Activated CD4-positive, alpha-beta memory T cell treated with anti-CD3 and anti-CD28 coated beads for 36 hours (primary cell): ENCODE measurements around the gene GNB1L. TPM values are rescaled to one million over a fixed set of nuclear protein-coding genes. Genes with fewer than 3 reads are reported as not detected.
A peak's percentile ranks its signal among the peaks of the same experiment; 100 is the strongest.

Source experiments
- CTCF ChIA-PET: fragments of 350-600 bp; sonication (Branson Sonifier 250); formaldehyde crosslinking; loops from one replicate; lab custom pipeline; 2021; ENCODE audit warnings: antibody characterized with exemption, inconsistent platforms; lab: Charles Lee
- POLR2A ChIA-PET: fragments of 350-600 bp; sonication (Branson Sonifier 250); formaldehyde crosslinking; loops from one replicate; lab custom pipeline; 2021; ENCODE audit warnings: antibody characterized with exemption; lab: Charles Lee
- DNase-seq: peaks from one replicate; pipeline ENCODE4 v3.0.0-alpha.2; 2020
- H3K27ac Mint-ChIP-seq: one replicate; pipeline ENCODE4 v1.8.0; 2021; ENCODE audit warnings: mixed read lengths
- H3K27me3 Mint-ChIP-seq: one replicate; pipeline ENCODE4 v1.8.0; 2021; ENCODE audit warnings: mixed read lengths
- H3K36me3 Mint-ChIP-seq: one replicate; pipeline ENCODE4 v1.8.0; 2021; ENCODE audit warnings: mixed read lengths
- H3K4me1 Mint-ChIP-seq: one replicate; pipeline ENCODE4 v1.8.0; 2021; ENCODE audit warnings: low read depth, mixed read lengths
- H3K4me3 Mint-ChIP-seq: one replicate; pipeline ENCODE4 v1.8.0; 2021; ENCODE audit warnings: mild to moderate bottlenecking, mixed read lengths
- H3K9me3 Mint-ChIP-seq: one replicate; pipeline ENCODE4 v1.8.0; 2021; ENCODE audit warnings: mixed read lengths
- intact Hi-C: fragments of 100-400 bp; cut with micrococcal nuclease; formaldehyde crosslinking; loops from one replicate; pipeline ENCODE4 v1.15.1; 2023
- total RNA-seq, 2 experiments: library from RNA; stranded (reverse); gene quantifications; one replicate each; pipeline ENCODE4 v1.2.3, GENCODE V29; 2021

Gene GNB1L
- total RNA-seq, 2 experiments from 2014 or later: 11.3 to 12.3 TPM

GRCh38 chr22:19764636-19765476 is 89.8 kb downstream of the GNB1L start:
- H3K27ac Mint-ChIP-seq: no peak overlapping the region
- intact Hi-C loops: loop anchor here (5.0 kb wide), 1 partner anchor 33 kb away; no protein-coding TSS in a partner anchor
- H3K36me3 Mint-ChIP-seq: peaks cover 2% of the 10 kb centered on the region
- CTCF ChIA-PET: interaction anchor here (0.7 to 3.2 kb wide), 2 partner anchors 35 to 145 kb away, joined by 4 to 12 read pairs; no protein-coding TSS in a partner anchor
- H3K9me3 Mint-ChIP-seq: no peaks in the 10 kb centered on the region
- H3K4me3 Mint-ChIP-seq: peak overlapping the region; percentile 20
- H3K4me1 Mint-ChIP-seq: peaks cover 13% of the 10 kb centered on the region
- no peak for DNase-seq
- peaks cover 65% of the 10 kb centered on the region for H3K27me3 Mint-ChIP-seq
- POLR2A ChIA-PET: no interaction called here

- intact Hi-C loops: no loop called here
- POLR2A ChIA-PET: no interaction called here
- H3K27ac Mint-ChIP-seq: no peak overlapping the region
Measured at GRCh38 chr22:19764299-19764593, 90.4 kb downstream of the GNB1L start.

GRCh38 chr22:19763458-19764298 is 91.0 kb downstream of the GNB1L start:
- no peaks in the 10 kb centered on the region for H3K9me3 Mint-ChIP-seq
- H3K4me1 Mint-ChIP-seq: peaks cover 18% of the 10 kb centered on the region
- intact Hi-C loops: no loop called here
- no peak for DNase-seq
- POLR2A ChIA-PET: no interaction called here
- H3K27ac Mint-ChIP-seq: no peak overlapping the region
- H3K36me3 Mint-ChIP-seq: peaks cover 2% of the 10 kb centered on the region
- CTCF ChIA-PET: interaction anchor here (0.7 to 3.2 kb wide), 4 partner anchors 33 to 146 kb away, joined by 4 to 12 read pairs (median 6); no protein-coding TSS in a partner anchor
- H3K4me3 Mint-ChIP-seq: no peak overlapping the region
- H3K27me3 Mint-ChIP-seq: peaks cover 63% of the 10 kb centered on the region

More at GRCh38 chr22:19764299-19764593, 90.4 kb downstream of the GNB1L start:
- CTCF ChIA-PET: interaction anchor here (0.7 to 3.2 kb wide), 2 partner anchors 34 to 146 kb away, joined by 4 to 12 read pairs; no protein-coding TSS in a partner anchor
- Mint-ChIP-seq H3K4me3 (no peak overlapping the region), H3K27me3 (peaks cover 64% of the 10 kb centered on the region), H3K36me3 (peaks cover 2% of the 10 kb centered on the region), H3K9me3 (no peaks in the 10 kb centered on the region), H3K4me1 (peaks cover 18% of the 10 kb centered on the region)
- DNase-seq: no peak

- peaks cover 18% of the 10 kb centered on the region for H3K4me1 Mint-ChIP-seq
- no peak for DNase-seq
- peaks cover 59% of the 10 kb centered on the region for H3K27me3 Mint-ChIP-seq
- peaks cover 2% of the 10 kb centered on the region for H3K36me3 Mint-ChIP-seq
- ChIA-PET POLR2A (no interaction called here), CTCF (interaction anchor here (1.1 to 1.6 kb wide), 3 partner anchors 32 to 147 kb away, joined by 4 to 7 read pairs (median 5); partner anchors contain the start of gene GP1BB)
- H3K4me3 Mint-ChIP-seq: no peak overlapping the region
- H3K27ac Mint-ChIP-seq: no peak overlapping the region
- intact Hi-C loops: no loop called here
- no peaks in the 10 kb centered on the region for H3K9me3 Mint-ChIP-seq
Measured at GRCh38 chr22:19762568-19763457, 91.9 kb downstream of the GNB1L start.

- CTCF ChIA-PET: interaction anchor here (1.1 to 1.6 kb wide), 3 partner anchors 31 to 148 kb away, joined by 4 to 7 read pairs (median 5); partner anchors contain the start of gene GP1BB
- H3K36me3 Mint-ChIP-seq: peaks cover 2% of the 10 kb centered on the region
- H3K4me3 Mint-ChIP-seq: peak overlapping the region; percentile 4
Measured at GRCh38 chr22:19761725-19762567, 92.7 kb downstream of the GNB1L start.

GRCh38 chr22:19760951-19761724 is 93.5 kb downstream of the GNB1L start:
- Mint-ChIP-seq H3K9me3 (no peaks in the 10 kb centered on the region), H3K36me3 (peaks cover 2% of the 10 kb centered on the region), H3K27me3 (peaks cover 65% of the 10 kb centered on the region), H3K4me3 (peak overlapping the region; percentile 4), H3K27ac (no peak overlapping the region), H3K4me1 (peaks cover 23% of the 10 kb centered on the region)
- no peak for DNase-seq
- CTCF ChIA-PET: interaction anchor here (0.6 kb wide), 1 partner anchor 31 kb away, joined by 3 read pairs; no protein-coding TSS in a partner anchor
- POLR2A ChIA-PET: no interaction called here
- intact Hi-C loops: no loop called here

More at GRCh38 chr22:19761725-19762567, 92.7 kb downstream of the GNB1L start:
- intact Hi-C loops: no loop called here
- Mint-ChIP-seq H3K27me3 (peaks cover 60% of the 10 kb centered on the region), H3K4me1 (peaks cover 20% of the 10 kb centered on the region), H3K27ac (no peak overlapping the region), H3K9me3 (no peaks in the 10 kb centered on the region)
- DNase-seq: no peak
- POLR2A ChIA-PET: no interaction called here

- no peak for DNase-seq
- peaks cover 29% of the 10 kb centered on the region for H3K4me1 Mint-ChIP-seq
- no peak within 1 kb of the TSS for H3K27ac Mint-ChIP-seq
- H3K9me3 Mint-ChIP-seq: no peaks in the 10 kb centered on the region
- intact Hi-C loops: no loop called here
- POLR2A ChIA-PET: no interaction called here
- H3K4me3 Mint-ChIP-seq: peak within 1 kb of the TSS; percentile 42
- CTCF ChIA-PET: interaction anchor here (0.6 kb wide), 1 partner anchor 30 kb away, joined by 3 read pairs; no protein-coding TSS in a partner anchor
- peaks cover 68% of the 10 kb centered on the region for H3K27me3 Mint-ChIP-seq
- peaks cover 2% of the 10 kb centered on the region for H3K36me3 Mint-ChIP-seq
Measured at GRCh38 chr22:19760058-19760950, 94.4 kb downstream of the GNB1L start, which contains the start of gene TBX1. Gene TBX1, plus strand, starts transcription at chr22:19760778. Its CDS starts 66 bp downstream, at chr22:19760844.

GRCh38 chr22:19759427-19760057 is 95.1 kb downstream of the GNB1L start:
- POLR2A ChIA-PET: no interaction called here
- Mint-ChIP-seq H3K36me3 (peaks cover 2% of the 10 kb centered on the region), H3K4me3 (peak overlapping the region; percentile 42), H3K27me3 (peaks cover 61% of the 10 kb centered on the region), H3K9me3 (no peaks in the 10 kb centered on the region), H3K27ac (no peak overlapping the region), H3K4me1 (peaks cover 29% of the 10 kb centered on the region)
- intact Hi-C loops: loop anchor here (5.0 kb wide), 1 partner anchor 133 kb away; no protein-coding TSS in a partner anchor
- CTCF ChIA-PET: no interaction called here
- DNase-seq: no peak

- intact Hi-C loops: loop anchor here (5.0 kb wide), 1 partner anchor 133 kb away; no protein-coding TSS in a partner anchor
Measured at GRCh38 chr22:19758896-19759426, 95.7 kb downstream of the GNB1L start.

More at GRCh38 chr22:19758896-19759426, 95.7 kb downstream of the GNB1L start:
- DNase-seq: no peak
- CTCF ChIA-PET: no interaction called here
- H3K9me3 Mint-ChIP-seq: no peaks in the 10 kb centered on the region
- no peak overlapping the region for H3K27ac Mint-ChIP-seq
- POLR2A ChIA-PET: no interaction called here
- no peak overlapping the region for H3K4me3 Mint-ChIP-seq
- H3K4me1 Mint-ChIP-seq: peaks cover 29% of the 10 kb centered on the region
- peaks cover 2% of the 10 kb centered on the region for H3K36me3 Mint-ChIP-seq
- peaks cover 63% of the 10 kb centered on the region for H3K27me3 Mint-ChIP-seq
